GM21619 (cell line): Measurements from ENCODE around the gene FTSJ3.
"Not testable (repeated sequence)": the region's sequence is repeated elsewhere in the genome, so short reads cannot be mapped to it uniquely, and the experiment has no call there.

Experiments
- ATAC-seq: cut with Tn5 transposase; IDR thresholded peaks from one replicate; pipeline ENCODE4 v1.9.1; 2021; ENCODE audit not compliant: unreplicated experiment

Gene FTSJ3, protein sequence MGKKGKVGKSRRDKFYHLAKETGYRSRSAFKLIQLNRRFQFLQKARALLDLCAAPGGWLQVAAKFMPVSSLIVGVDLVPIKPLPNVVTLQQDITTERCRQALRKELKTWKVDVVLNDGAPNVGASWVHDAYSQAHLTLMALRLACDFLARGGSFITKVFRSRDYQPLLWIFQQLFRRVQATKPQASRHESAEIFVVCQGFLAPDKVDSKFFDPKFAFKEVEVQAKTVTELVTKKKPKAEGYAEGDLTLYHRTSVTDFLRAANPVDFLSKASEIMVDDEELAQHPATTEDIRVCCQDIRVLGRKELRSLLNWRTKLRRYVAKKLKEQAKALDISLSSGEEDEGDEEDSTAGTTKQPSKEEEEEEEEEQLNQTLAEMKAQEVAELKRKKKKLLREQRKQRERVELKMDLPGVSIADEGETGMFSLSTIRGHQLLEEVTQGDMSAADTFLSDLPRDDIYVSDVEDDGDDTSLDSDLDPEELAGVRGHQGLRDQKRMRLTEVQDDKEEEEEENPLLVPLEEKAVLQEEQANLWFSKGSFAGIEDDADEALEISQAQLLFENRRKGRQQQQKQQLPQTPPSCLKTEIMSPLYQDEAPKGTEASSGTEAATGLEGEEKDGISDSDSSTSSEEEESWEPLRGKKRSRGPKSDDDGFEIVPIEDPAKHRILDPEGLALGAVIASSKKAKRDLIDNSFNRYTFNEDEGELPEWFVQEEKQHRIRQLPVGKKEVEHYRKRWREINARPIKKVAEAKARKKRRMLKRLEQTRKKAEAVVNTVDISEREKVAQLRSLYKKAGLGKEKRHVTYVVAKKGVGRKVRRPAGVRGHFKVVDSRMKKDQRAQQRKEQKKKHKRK

DNA sequence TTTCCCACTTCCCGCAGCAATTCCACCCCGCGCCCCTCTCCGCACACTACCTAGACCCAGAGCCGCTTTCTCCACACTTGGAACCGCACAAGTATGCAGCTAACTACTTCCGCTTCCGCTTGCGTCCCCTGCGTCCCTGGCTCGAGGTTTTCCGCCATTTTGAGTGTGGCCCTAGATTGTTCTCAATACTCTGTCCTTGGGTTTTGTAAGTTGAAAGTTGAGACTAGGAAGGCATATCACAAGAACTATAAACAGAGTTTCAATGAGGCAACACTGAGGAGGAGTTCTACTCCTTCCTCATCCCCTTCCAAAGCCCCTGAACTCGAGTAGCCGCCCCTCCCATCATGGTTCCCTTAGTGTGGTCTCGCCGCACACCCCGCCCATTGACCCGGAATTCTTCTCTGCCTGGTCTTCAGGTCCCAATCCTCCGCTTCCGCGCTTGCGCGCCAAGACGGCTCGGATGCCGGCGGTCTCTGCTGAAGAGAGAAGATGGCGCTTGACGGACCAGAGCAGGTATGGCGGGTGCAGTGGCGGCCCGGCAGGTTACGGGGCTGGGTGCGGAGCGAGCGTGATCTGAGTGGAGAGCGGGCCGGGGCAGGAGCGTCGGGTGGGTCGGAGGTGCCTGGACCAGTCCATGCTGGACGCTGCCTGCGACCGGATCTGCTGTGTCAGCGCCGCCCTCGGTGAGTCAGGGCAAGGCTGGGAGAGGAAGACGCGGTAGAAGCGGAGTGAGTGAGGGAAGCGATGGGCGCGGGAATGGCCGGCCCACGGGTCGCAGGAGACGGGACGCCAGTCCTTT lies at the start of gene FTSJ3, which contains the start of gene PSMC5:
Gene FTSJ3 (minus strand): TSS at position 662 of the 799 bp plus-strand sequence. CDS start 761 bp downstream, outside the sequence.
Gene PSMC5 (plus strand): TSS at position 430 of the 799 bp plus-strand sequence. CDS start 60 bp downstream, at position 490.
- peak; percentile 86 for ATAC-seq

DNA sequence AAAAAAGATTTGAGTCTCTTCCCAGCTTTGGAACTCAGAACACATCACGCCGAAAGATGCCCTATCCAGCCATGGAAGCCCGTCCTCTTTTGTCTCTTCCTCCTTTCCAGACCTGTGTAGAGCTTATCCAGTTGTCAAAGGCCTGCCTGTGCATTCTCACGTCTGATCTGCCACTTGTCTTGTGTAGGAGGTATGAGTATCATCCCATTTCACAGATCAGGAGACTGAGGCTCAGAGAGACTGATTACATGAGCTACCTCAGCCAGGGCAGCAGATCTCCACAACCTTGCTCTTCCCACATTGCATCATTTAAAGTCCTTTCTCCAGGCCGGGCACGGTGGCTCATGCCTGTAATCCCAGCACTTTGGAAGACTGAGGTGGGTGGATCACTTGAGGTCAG lies 47.2 kb upstream of the FTSJ3 start:
- not testable (repeated sequence) for ATAC-seq

DNA sequence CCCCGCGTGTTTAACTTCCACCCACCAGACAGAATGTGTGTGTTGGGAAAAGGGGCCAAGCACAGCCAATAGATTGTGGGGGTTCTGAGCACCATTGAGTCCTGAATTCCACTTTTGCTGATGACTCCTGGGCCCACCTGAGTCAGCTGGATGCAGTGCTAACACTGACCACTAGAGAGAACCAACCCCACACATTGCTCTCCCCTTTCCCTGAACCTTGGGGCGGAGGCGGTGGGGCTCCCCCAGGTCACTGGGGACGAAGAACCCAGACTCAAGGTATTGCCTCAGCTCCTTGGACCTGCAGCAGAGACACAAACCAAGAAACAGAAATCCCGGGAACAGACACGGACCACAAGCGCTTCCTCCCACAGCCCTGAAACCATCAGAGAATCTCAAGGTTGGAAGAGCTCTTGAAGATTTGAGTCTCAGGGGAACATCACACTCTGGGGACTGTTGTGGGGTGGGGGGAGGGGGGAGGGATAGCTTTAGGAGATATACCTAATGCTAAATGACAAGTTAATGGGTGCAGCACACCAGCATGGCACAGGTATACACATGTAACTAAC lies 46.7 kb upstream of the FTSJ3 start:
- ATAC-seq: not testable (repeated sequence)

DNA sequence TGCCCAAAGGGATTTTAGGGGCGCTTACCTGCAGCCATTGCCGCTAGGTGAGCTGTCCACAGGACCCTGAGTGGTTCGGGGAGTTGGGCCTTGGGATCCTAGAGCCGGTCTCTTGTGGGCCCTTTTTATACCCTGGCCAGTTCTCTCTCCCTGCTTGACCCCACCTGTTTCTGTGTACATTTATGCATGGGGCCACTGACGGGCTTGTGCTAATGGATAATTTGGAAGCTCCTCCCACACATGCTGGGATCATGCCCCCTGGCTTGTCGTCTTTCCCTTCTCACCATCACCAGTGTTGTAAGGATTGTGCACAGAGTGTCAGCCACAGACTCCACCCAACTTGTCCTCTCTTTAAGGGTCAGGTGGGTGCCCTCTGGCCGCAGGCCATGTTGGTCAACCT lies 46.1 kb upstream of the FTSJ3 start, which contains the start of gene CSH2:
Gene CSH2 (minus strand): TSS at position 101 of the 400 bp plus-strand sequence. CDS start 63 bp downstream, at position 38.
- not testable (repeated sequence) for ATAC-seq

DNA sequence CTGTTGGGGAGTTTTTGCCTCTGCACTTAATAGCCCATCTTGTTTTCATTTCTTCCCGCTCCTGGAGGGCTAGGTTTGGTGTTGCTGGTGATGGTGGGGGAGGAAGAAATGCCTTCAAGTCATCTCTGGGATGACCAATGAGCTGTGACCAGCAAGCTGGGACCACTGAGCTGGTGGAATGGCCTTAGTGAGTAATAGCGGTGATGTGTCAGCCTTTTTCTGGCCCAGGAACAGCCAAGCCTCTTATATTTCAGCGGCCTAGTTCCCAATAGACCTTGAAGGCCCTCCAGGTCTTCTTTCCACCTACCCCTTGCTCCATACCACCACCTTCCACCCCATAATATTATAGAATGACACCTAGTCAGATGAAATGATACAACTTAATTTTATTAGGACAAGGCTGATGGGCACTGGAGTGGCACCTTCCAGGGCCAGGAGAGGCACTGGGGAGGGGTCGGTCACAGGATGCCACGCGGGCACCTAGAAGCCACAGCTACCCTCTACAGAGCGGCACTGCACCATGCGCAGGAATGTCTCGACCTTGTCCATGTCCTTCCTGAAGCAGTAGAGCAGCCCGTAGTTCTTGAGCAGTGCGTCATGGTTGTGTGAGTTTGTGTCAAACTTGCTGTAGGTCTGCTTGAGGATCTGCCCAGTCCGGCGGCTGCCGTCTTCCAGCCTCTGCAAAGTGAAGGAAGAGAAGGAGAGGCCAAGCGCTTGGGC lies 44.3 kb upstream of the FTSJ3 start:
- not testable (repeated sequence) for ATAC-seq

DNA sequence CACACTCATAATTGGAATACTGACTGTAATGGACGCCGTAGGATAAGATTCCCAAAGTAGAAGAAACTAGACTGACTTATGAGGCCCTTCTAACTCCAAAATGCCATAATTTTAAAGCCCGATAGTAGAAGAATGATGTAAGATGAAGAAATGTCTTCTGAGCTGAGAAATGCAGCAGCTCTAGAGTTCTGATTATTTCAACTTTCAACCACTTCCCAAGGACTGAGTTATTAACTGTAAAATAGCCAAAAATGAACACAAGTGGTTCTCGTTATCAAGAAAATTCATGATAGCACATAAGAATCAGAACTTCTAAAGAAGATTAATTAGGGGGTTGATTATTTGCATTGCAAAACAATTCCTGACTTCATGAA lies 42.8 kb upstream of the FTSJ3 start:
- ATAC-seq: not testable (repeated sequence)

DNA sequence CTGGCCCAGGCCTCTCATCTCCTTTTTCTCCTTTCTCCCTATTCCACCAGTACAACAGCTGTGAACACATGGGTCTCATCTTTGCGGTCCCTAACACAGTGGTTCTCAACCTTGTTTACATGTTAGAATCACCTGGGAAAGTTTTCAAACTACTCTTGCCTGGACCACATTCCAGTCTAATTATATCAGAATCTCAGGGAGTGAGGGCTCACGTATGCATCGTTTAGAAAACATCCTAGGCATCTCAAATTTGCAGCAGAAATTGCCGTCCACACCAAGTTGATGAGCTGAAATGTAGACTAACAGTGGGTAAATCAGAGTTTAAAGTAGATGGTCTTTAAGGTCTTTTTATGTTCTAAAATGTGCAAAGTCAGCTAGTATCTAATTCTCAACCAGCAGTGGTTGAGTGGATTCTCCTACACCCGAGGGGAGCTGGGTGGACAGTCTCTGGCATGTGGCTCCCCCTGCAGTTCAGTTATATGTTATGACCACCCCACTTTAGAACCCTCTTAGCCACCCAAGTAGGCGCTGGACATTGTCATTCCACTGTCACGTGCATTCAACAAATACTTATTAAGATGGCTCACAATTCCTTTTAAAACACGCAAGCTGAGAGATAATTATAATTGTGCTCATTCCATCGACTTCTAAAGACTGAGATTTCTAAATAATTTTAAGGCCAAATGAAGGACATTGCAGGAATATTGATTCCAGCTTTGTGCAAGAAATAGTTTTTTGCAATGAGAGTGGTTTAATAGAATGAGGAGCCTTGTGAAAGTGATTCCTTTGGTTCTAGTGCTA lies 42.2 kb upstream of the FTSJ3 start:
- ATAC-seq: not testable (repeated sequence)

DNA sequence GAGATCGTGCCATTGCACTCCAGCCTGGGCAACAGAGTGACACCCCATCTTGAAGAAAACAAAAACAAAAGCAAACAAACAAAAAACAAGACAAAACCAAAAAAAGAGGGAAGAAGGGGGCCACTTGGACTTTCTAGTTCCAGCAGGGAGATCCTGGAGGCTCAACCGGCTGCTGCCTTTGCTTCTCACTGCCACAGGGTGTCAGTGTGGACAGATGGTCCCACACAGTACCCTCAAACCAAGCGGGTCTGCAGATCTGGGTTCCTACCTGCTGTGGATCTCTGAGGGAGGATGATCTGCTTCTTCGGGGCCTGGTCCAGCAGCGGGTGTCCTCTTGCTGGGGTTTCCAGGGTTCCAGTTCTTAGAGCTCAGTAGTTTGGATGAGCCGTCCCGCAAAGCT lies 39.2 kb upstream of the FTSJ3 start:
- not testable (repeated sequence) for ATAC-seq

DNA sequence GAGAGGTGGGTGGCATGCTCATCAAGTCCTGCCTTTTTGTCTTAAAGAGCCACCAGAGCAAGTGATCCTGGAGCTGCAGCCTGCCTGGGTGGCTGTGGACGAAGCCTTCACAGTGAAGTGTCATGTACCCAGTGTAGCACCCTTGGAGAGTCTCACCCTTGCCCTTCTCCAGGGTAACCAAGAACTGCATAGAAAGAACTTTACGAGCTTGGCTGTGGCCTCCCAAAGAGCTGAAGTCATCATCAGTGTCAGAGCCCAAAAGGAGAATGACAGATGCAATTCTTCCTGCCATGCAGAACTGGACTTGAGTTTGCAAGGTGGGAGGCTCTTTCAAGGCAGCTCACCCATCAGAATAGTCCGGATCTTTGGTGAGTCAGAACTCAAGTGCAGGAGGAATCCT lies 31.8 kb upstream of the FTSJ3 start:
- ATAC-seq: no peak

DNA sequence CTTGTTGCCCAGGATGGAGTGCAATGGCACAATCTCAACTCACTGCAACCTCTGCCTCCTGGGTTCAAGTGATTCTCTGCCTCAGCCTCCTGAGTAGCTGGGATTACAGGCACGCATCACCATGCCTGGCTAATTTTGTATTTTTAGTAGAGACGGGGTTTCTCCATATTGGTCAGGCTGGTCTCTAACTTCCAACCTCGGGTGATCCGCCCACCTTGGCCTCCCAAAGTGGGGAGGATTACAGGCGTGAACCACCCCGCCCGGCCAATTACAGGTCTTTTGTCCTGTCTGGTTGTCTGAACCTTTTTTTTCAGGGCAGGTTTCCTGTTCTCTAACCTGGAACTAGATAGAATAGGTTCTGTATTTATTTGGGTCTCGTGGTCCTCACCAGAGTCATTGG lies 29.0 kb upstream of the FTSJ3 start:
- not testable (repeated sequence) for ATAC-seq

DNA sequence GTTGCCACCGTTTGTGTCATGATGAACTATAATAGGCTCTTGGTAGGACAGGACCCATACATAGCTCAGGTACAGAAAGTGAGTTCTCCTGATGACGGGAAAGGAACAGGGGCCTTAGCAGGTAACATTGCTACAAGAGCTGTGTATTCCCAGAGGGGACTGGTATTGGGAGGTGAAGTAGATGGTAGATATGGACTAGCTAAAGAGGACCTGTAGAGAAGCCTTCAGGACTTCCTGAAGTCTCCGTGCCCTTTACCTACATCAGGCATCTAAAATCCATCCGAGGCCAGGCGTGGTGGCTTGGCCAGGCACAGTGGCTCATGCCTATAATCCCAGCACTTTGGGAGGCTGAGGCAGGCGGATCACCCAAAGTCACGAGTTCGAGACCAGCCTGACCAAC lies 27.7 kb upstream of the FTSJ3 start:
- ATAC-seq: no peak

DNA sequence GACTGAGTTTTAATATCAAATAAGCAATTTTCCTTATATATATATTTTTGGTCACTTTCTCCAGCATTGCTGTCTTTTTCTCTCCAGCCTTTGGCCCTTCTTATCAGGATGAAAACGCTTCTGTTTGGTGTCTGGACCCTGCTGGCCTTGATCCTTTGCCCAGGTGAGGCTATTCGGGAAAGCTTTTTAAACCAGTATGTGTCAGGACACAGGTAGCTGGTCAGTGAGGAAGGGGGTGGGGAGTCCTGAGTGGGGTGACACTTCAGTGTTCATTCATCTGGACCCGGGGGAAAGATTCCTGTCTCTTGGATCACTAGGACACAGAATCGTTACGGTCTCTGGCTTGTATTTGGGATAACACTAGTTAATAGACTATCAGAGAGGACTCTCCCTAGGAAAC lies 27.2 kb upstream of the FTSJ3 start:
- ATAC-seq: no peak

DNA sequence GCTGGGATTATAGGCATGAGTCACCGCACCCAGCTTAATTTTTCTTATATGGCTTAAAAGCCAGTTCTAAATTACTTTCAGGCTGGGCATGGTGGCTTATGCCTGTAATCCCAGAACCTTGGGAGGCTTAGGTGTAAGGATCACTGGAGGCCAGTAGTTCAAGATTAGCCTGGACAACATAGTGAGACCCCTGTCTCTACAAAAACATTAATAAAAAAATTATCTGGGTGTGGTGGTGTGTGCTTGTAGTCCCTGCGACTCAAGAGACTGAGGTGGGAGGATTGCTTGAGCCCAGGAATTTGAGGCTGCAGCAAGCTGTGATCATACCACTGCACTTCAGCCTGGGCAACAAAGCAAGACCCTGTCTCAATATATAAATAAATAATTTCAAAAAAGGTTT lies 25.8 kb upstream of the FTSJ3 start:
- no peak for ATAC-seq

DNA sequence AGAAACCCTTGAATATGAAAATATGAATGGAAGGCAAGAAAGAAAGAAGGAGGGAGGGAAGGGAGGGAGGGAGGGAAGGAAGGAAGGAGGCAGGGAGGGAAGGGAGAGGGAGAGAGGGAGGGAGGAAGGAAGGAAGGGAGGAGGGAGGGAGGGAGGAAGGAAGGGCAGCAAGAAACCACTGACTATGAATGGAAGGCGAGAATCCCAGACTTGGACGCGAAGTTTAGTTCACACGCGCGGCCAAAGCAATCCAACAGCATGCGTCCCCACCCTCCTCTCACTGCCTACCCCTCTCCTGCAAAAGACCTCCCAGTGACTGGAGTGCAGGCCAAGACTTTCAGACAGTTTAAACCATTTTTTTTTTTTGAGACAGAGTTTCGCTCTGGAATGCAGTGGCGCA lies 22.9 kb upstream of the FTSJ3 start:
- no peak for ATAC-seq

DNA sequence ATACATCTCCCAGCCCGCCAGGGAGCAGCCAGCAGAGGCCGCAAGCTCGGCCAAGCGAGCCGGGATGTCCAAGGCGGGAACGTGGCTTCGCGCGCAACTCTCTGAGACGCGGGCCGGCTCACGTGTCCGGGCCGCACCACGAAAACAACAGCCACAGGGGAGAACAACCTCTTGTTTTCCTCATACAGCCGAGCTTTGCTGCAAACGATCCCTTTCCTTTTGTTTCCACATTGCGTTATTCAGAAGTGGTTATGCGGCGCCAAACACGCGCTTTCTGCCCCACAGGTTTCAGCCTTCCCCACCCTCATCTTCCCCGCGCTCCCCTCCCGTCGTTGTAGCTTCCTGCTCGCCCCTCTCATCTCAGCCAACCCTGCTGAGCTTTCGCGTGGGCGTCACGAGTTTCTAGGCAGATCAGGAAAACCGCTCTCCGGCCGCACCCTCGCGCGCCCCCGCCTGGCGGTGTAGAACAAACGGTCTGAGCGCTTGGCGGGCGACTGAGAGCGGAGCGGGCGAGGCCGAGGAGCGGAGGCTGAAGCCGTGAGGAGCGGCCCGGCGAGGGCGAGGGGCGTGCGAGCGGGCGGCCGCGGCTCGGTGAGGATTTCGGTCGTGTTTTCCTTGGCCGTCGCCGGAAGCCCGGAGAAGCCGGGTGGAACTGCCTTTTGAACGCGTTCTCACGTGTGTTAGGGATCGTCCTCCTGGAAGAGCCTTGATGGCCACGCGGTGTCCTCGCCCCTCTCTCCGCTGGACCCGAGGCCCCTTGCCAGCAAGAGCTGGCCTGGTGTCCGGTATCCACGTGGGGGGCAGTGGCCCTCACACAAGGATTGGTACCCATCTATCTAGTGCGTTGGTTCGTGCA lies 21.6 kb upstream of the FTSJ3 start:
- ATAC-seq: peak; percentile 86

DNA sequence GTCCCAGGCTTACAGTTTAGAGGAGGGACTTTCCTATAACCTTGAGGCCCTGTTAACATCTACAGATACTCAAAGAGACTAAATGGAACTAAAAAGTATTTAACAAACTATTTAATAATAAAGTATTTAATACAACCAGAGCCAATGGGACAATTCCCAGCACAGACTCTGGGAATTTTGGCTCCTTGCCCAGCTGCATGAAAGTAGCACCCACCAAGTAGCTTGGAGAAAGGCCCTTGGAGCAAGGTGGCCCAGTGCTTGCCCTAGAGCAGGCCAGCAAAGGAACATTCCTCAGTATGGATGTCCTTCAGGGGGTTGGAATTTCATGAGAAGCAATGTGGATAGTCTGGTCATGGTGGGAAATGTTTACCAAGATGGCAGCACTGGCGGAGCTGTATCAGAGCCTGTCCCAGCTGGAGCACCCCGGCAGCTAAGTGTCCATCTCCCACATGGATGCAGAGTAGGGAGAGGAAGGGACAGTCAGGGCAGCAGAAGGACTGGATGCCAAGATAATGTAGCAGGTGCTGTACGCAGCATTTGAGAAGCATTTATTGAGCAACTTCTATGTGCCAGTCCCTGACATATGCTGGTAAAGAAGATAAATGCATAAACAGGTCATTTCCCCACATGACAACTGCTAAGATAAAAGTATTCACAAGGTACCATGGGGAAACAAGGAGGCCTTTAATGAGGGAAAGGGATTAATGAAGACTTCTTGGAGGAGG lies 20.2 kb upstream of the FTSJ3 start:
- no peak for ATAC-seq

DNA sequence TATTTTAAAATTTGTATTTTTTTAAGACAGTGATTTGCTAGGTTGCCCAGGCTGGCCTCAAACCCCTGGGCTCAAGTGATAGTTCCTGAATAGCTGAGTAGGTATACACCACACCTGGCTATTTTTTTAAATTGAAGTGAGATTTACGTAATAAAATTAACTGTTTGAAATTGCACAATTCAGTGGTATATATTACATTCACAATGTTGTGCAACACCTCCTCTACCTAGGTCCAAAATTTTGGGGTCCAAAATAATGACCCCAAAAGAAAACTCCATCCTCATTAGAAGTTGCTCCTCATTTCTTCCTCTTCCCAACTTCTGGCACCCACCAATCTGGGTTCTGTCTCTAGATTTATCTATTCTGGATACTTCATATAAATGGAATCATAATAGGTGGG lies 18.0 kb upstream of the FTSJ3 start:
- ATAC-seq: no peak
